Right lobe of liver (tissue), 4 donors: ENCODE measurements around the gene SPATA6L.

ENCODE experiments used
- CTCF ChIP-seq, 4 donors: fragments of 200-600 bp in 3 of 4; fragments of 450-650 bp in 1 of 4; IDR thresholded peaks; one replicate each; pipeline versions ENCODE4 v1.5.1 to v1.8.0; 2016 to 2022; ENCODE audit warnings: antibody characterized with exemption in 4 of 4, mild to moderate bottlenecking in 2 of 4
- POLR2A ChIP-seq: fragments of 450-650 bp; IDR thresholded peaks from one replicate; pipeline ENCODE4 v1.6.1; 2017; ENCODE audit warnings: antibody characterized with exemption, mild to moderate bottlenecking
- donor health status: DM: no; HTN: no; CAD: no.
- donor health status: DM: no; HTN: no; CAD: no.
- donor health status: DM: no; HTN: yes; CAD: no.

GRCh38 chr9:4666042-4666699, at the start of gene SPATA6L:
- TF ChIP-seq CTCF (IDR thresholded peaks at IDR 0.05) (peak in 2 of 4 donors; percentile 10 to 20), POLR2A (peak; percentile 77)
